Measurements from ENCODE around the gene HGFAC.

GRCh38 chr4:3466691-3467600 is 25.2 kb downstream of the HGFAC start:
- TF ChIP-seq EZH2 (IDR thresholded peaks at IDR 0.05; ENCODE audit: low read depth) = no peak
- TF ChIP-seq, protein P1, sequence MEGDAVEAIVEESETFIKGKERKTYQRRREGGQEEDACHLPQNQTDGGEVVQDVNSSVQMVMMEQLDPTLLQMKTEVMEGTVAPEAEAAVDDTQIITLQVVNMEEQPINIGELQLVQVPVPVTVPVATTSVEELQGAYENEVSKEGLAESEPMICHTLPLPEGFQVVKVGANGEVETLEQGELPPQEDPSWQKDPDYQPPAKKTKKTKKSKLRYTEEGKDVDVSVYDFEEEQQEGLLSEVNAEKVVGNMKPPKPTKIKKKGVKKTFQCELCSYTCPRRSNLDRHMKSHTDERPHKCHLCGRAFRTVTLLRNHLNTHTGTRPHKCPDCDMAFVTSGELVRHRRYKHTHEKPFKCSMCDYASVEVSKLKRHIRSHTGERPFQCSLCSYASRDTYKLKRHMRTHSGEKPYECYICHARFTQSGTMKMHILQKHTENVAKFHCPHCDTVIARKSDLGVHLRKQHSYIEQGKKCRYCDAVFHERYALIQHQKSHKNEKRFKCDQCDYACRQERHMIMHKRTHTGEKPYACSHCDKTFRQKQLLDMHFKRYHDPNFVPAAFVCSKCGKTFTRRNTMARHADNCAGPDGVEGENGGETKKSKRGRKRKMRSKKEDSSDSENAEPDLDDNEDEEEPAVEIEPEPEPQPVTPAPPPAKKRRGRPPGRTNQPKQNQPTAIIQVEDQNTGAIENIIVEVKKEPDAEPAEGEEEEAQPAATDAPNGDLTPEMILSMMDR (conservative IDR thresholded peaks at IDR 0.05) = no peak

Measured in PC-9 (cell line).